VCaP (cell line): Measurements from ENCODE around the gene DUSP16.

Source experiments
- H3K27ac ChIP-seq: fragments of 450-650 bp; 2 replicates; pipeline ENCODE4 v1.5.1; 2017
- CTCF ChIP-seq: fragments of 450-650 bp; conservative IDR thresholded peaks from 2 replicates; pipeline ENCODE4 v1.5.1; 2017; ENCODE audit warnings: mild to moderate bottlenecking, moderate library complexity

Gene DUSP16

GRCh38 chr12:12492547-12492946 is 70.1 kb downstream of the DUSP16 start:
- TF ChIP-seq CTCF = no peak
- no peak overlapping the region for H3K27ac ChIP-seq

- no peak overlapping the region for H3K27ac ChIP-seq
- TF ChIP-seq CTCF = no peak
These were observed 71.1 kb downstream of the DUSP16 start for GRCh38 chr12:12491606-12492005.

DNA sequence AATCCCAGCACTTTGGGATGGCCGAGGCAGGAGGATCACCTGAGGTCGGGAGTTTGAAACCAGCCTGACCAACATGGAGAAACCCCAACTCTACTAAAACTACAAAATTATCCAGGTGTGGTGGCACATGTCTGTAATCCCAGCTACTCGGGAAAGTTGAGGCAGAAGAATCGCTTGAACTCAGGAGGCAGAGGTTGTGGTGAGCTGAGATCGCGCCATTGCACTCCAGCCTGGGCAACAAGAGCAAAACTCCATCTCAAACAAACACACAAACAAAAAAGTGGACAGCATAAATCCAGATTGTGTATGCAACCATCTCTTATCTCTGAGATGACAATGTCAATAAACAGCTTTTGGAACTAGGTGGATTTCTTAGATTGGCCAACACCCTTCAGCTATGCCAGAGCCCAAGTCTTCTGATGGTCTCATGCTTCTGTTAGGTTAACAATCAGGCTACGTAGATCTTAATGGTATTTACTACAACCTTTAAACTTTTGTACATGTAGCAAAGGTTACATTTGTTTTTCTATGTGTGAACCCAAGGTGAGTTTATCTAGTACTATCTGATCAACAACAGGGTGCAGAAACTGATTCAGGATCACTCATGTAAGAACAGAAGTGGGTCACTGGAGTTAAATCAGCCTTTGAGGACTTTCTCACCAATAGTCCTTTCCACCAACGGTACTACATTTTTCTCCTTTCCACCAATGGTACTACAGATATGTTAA is 73.7 kb downstream of the DUSP16 start:
- H3K27ac ChIP-seq = no peak overlapping the region
- TF ChIP-seq CTCF = no peak

- no peak overlapping the region for H3K27ac ChIP-seq
- TF ChIP-seq CTCF = no peak
These were observed 74.4 kb downstream of the DUSP16 start for GRCh38 chr12:12488296-12488695.

DNA sequence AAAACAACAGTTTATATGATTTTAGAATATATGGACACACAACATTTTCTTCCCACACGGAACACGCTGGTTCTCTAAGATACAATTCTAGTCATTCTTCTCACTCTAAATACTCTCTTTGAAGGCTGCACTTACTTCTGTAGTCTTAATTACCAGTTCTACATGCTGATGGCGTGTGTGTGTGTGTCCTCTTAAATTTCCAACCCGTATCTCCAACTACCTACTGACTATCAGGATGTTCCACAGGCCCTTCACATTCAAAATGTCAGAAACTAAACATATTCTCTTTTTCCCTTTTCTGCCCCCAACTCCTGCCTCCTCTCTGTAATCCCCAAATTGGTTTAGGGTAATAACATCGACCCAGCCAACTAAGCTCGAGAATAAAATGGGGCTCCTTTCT is 75.2 kb downstream of the DUSP16 start:
- no peak overlapping the region for H3K27ac ChIP-seq
- no peak for TF ChIP-seq CTCF

- H3K27ac ChIP-seq = no peak overlapping the region
- no peak for TF ChIP-seq CTCF
These were observed 75.9 kb downstream of the DUSP16 start for GRCh38 chr12:12486661-12487240.

GRCh38 chr12:12483438-12483837 is 79.2 kb downstream of the DUSP16 start:
- H3K27ac ChIP-seq = no peak overlapping the region
- no peak for TF ChIP-seq CTCF
